Gastroesophageal sphincter (tissue), 4 donors: Measurements from ENCODE around the gene SLC2A4. TPM values are rescaled to one million over a fixed set of nuclear protein-coding genes. Genes with fewer than 3 reads are reported as not detected.
A peak's percentile ranks its signal among the peaks of the same experiment; 100 is the strongest.

ENCODE experiments used
- ATAC-seq: fragments of 150-250 bp; one replicate; pipeline ENCODE4 v1.9.1; 2016; ENCODE audit warnings: mild to moderate bottlenecking, moderate library complexity
- H3K27ac ChIP-seq, 4 donors: fragments of 200-600 bp; sonication (generic) in 3 of 4; 1 replicate in 3 of 4; 2 replicates in 1 of 4; pipeline ENCODE4 v1.5.1; 2016 to 2019
- H3K27me3 ChIP-seq: fragments of 200-600 bp; sonication (generic); one replicate; pipeline ENCODE4 v1.5.1; 2019
- H3K36me3 ChIP-seq, 2 donors: fragments of 200-600 bp; sonication (generic); one replicate each; pipeline ENCODE4 v1.5.1; 2019; ENCODE audit warnings: control low read depth in 1 of 2
- H3K4me1 ChIP-seq, 3 donors: fragments of 200-600 bp; sonication (generic); 1 replicate in 2 of 3; 2 replicates in 1 of 3; pipeline ENCODE4 v1.5.1; 2016 to 2019; ENCODE audit warnings: control low read depth in 2 of 3
- H3K4me3 ChIP-seq, 2 donors: fragments of 200-600 bp; sonication (generic); one replicate each; pipeline ENCODE4 v1.5.1; 2019; ENCODE audit warnings: mild to moderate bottlenecking in 1 of 2, moderate library complexity in 1 of 2
- H3K9me3 ChIP-seq, 3 donors: fragments of 200-600 bp; sonication (generic); one replicate each; pipeline ENCODE4 v1.5.1; 2017 to 2019; ENCODE audit warnings: control low read depth in 2 of 3
- EP300 ChIP-seq: sonication (generic); formaldehyde crosslinking; IDR thresholded peaks from one replicate; pipeline ENCODE4 v1.6.1; 2017; ENCODE audit warnings: antibody characterized with exemption, mild to moderate bottlenecking
- POLR2A ChIP-seq, 2 donors: fragments of 450-650 bp; IDR thresholded peaks; one replicate each; pipeline ENCODE4 v1.6.1; 2017; ENCODE audit warnings: antibody characterized with exemption in 2 of 2, mild to moderate bottlenecking in 2 of 2, moderate library complexity in 1 of 2
- POLR2AphosphoS5 ChIP-seq: sonication (generic); formaldehyde crosslinking; IDR thresholded peaks from one replicate; pipeline ENCODE4 v1.6.1; 2017; ENCODE audit warnings: antibody characterized with exemption
- WGBS, 2 donors: methylation state at CpG; one replicate each; pipeline ENCODE4 v1.1.5; 2018; ENCODE audit warnings: low coverage in 1 of 2; 5-methylcytosine and 5-hydroxymethylcytosine counted together
- total RNA-seq, 4 donors: library from RNA; depleted of rRNA; stranded (reverse); fragments of >200 nt; gene quantifications; one replicate each; pipeline ENCODE4 v1.1.0, GENCODE V29; 2016
- TF ChIP-seq, protein P1 (sequence below), 4 experiments: fragments of 200-600 bp in 2 of 4; fragments of 450-650 bp in 2 of 4; sonication (generic) in 1 of 4; IDR thresholded peaks; one replicate each; pipeline ENCODE4 v1.5.1; 2017 to 2019; ENCODE audit warnings: antibody characterized with exemption in 4 of 4, mild to moderate bottlenecking in 2 of 4, moderate library complexity in 2 of 4

The SLC2A4 gene
- total RNA-seq, 4 donors from 2014 or later, result 71.8 to 200 (median 149) TPM

DNA sequence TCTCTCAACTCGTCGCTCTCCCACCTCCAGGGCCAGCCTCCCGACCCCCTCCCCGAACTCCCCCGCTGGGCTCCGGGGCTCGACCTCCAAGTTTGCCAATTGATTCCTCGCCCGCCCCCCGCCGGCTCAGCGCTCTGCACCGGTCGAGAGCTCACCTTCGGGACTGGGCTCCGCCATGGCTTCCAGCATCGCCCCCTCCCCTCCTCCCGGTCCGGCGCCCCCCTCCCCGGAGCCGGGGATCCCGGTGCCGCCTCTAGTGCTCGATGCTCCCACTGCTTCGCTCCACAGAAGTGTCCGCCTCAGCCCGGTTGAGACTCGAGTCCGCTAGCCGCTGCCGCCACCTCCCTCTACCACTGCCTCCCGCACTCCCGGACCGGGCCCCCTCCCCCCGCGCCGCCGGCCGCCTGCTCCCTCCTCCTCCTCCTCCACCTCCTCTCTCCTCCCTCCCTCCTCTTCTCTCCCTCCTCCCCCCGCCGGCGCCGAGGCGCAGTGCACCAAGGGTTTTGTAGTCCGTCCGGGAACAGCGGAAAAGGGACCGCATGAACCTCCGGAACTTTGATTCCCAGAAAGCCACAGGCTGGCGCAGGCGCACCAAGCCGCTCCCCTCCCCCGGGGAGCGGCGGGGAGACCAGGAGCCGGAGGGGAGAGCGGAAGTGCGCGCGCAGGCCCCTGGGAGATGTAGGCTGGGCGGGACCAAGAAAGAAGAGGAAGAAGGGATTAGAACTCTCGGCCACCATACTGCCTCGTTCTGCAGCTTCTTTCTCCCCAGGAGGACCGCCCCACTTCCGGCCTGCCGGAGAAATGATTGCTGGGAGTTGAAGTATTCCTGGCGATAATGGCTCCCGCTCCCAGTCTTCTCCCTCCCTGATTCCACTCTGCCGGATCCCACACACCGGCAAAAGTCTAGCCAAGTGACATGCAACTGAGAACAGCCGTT, 42.2 kb upstream of the SLC2A4 start, which contains the start of gene PHF23:
Gene PHF23, minus strand, starts transcription at position 367 of the 937 bp plus-strand sequence. Its CDS starts 178 bp downstream, at position 189.
- ATAC-seq, result peak; percentile 87
- 0 to 1% methylated on average over 5 to 15 of the region's 72 CpGs for WGBS, 2 donors
- Histone ChIP-seq H3K36me3 (peaks cover 0 to 42% of the 10 kb centered on the region in 2 donors), H3K9me3 (no peaks in the 10 kb centered on the region), H3K27me3 (no peaks in the 10 kb centered on the region), H3K27ac (peak within 1 kb of the TSS; percentile 82 to 98 (median 96)), H3K4me3 (peak within 1 kb of the TSS; percentile 90 to 99), H3K4me1 (peaks cover 8 to 67% (median 33%) of the 10 kb centered on the region in 3 donors)
- TF ChIP-seq EP300 (no peak), POLR2A (IDR thresholded peaks at IDR 0.05) (peak; percentile 40 to 56), POLR2AphosphoS5 (peak; percentile 81)
- TF ChIP-seq, protein P1, sequence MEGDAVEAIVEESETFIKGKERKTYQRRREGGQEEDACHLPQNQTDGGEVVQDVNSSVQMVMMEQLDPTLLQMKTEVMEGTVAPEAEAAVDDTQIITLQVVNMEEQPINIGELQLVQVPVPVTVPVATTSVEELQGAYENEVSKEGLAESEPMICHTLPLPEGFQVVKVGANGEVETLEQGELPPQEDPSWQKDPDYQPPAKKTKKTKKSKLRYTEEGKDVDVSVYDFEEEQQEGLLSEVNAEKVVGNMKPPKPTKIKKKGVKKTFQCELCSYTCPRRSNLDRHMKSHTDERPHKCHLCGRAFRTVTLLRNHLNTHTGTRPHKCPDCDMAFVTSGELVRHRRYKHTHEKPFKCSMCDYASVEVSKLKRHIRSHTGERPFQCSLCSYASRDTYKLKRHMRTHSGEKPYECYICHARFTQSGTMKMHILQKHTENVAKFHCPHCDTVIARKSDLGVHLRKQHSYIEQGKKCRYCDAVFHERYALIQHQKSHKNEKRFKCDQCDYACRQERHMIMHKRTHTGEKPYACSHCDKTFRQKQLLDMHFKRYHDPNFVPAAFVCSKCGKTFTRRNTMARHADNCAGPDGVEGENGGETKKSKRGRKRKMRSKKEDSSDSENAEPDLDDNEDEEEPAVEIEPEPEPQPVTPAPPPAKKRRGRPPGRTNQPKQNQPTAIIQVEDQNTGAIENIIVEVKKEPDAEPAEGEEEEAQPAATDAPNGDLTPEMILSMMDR (IDR thresholded peaks at IDR 0.05), result peak in 3 of 4 experiments; percentile 8 to 58 (median 34)

DNA sequence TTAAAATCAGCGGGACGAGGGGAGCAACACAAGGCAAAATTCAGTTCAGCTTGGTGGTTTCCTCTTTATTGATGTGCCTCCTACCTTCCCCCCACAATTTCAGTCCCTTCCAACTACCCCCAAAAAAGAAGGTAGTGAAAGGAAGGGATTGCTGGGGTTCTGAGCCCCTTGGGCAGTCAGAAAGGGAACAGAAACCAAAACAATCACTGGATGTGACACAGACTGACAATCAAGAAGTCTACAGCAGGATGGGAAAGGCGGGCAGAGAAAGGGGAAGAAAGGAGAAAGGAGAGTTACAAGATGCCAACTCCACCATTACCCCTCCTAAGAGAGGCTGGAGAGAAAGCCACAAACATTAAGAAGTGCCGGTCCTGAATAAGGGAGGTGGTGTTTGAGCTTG, 41.1 kb upstream of the SLC2A4 start:
- peaks cover 0 to 48% of the 10 kb centered on the region in 2 donors for H3K36me3 ChIP-seq
- ATAC-seq, result no peak
- H3K27me3 ChIP-seq, result no peaks in the 10 kb centered on the region
- TF ChIP-seq EP300, result no peak
- TF ChIP-seq POLR2A (IDR thresholded peaks at IDR 0.05), result no peak
- TF ChIP-seq POLR2AphosphoS5, result no peak
- TF ChIP-seq, protein P1 (IDR thresholded peaks at IDR 0.05), result no peak
- H3K4me3 ChIP-seq, result peak overlapping the region in 1 of 2 donors; percentile 87
- H3K4me1 ChIP-seq, result peaks cover 8 to 60% (median 28%) of the 10 kb centered on the region in 3 donors
- 60% methylated on average over 4 of the region's 4 CpGs; no CpG with 5 or more reads in 1 of the 2 donors for WGBS, 2 donors
- no peaks in the 10 kb centered on the region for H3K9me3 ChIP-seq
- peak overlapping the region in 3 of 4 donors; percentile 94 to 98 (median 98) for H3K27ac ChIP-seq

- WGBS, 2 donors, result 27 to 34% methylated on average over 6 to 9 of the region's 9 CpGs
- no peaks in the 10 kb centered on the region for H3K9me3 ChIP-seq
- no peak for TF ChIP-seq EP300
- TF ChIP-seq, protein P1 (IDR thresholded peaks at IDR 0.05), result no peak
- no peak for TF ChIP-seq POLR2AphosphoS5
- TF ChIP-seq POLR2A (IDR thresholded peaks at IDR 0.05), result no peak
- peaks cover 0 to 48% of the 10 kb centered on the region in 2 donors for H3K36me3 ChIP-seq
- ATAC-seq, result no peak
- no peaks in the 10 kb centered on the region for H3K27me3 ChIP-seq
- peak overlapping the region; percentile 78 to 87 for H3K4me3 ChIP-seq
- H3K4me1 ChIP-seq, result peaks cover 8 to 55% (median 28%) of the 10 kb centered on the region in 3 donors
- peak overlapping the region; percentile 80 to 98 (median 96) for H3K27ac ChIP-seq
Observed at GRCh38 chr17:7241090-7241733, 40.3 kb upstream of the SLC2A4 start.

DNA sequence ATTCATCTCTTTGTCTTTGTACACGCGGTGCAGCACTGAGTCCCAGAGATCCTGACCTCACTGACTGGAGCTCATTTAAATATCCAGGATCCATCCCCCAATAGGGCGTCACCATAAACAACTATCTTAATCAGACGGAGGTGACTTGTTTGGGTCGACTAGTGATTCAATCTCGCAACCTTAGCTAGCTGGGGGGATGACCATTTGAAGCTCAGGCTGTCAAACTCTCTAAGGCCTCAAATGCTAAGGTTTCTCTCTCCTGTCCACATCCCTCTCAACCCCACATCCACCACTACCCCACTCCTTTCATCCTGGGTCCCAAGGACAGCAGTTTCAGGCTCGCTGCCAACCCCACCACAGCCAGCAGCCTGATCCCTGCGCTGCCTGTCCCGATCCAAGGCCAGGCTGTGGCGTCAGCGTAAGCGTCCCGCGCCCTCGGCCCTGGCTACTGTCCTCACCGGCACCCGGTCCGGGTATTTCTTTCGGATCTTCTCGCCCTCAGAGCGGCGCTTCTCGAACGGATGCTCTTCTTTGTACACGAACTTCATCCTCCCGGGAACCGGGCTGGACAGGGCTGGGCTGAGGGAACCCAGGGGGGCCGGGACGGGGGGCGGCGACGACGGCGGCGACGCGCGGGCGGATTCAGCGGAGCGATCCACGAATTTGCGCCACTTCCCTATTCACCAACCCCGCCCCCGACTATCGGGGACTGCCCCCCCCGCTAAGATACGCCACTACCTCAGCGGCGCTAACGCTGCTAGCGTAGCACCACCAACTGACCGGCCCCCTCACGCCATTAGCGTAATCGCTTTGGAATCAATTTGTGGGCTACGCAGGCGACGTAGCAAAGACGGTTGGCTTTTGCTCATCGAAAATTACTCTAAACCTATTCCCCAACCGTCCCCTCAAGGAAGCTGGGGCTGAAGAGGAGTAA, 39.5 kb upstream of the SLC2A4 start, which contains the start of gene GABARAP:
Gene GABARAP, minus strand, starts transcription at position 667 of the 934 bp plus-strand sequence. Its CDS starts 119 bp downstream, at position 548.
- Histone ChIP-seq H3K36me3 (peaks cover 0 to 50% of the 10 kb centered on the region in 2 donors), H3K9me3 (no peaks in the 10 kb centered on the region), H3K27ac (peak within 1 kb of the TSS; percentile 80 to 98 (median 96)), H3K27me3 (no peaks in the 10 kb centered on the region), H3K4me1 (peaks cover 8 to 51% (median 28%) of the 10 kb centered on the region in 3 donors), H3K4me3 (peak within 1 kb of the TSS; percentile 78 to 87)
- 1 to 2% methylated on average over 4 to 23 of the region's 62 CpGs for WGBS, 2 donors
- TF ChIP-seq POLR2AphosphoS5 (peak; percentile 49), EP300 (no peak), POLR2A (IDR thresholded peaks at IDR 0.05) (peak; percentile 30 to 59)
- TF ChIP-seq, protein P1 (IDR thresholded peaks at IDR 0.05), result peak in 1 of 4 experiments; percentile 12
- peak; percentile 37 for ATAC-seq
